Measurements from ENCODE around the gene WDFY4. TPM values are rescaled to one million over a fixed set of nuclear protein-coding genes. Genes with fewer than 3 reads are reported as not detected.

The WDFY4 gene
- total and polyA plus RNA-seq, 2 donors (not counting 3 experiments of a cell fraction or from before 2014, with no cell fraction given) = 10.1 to 10.2 TPM

DNA sequence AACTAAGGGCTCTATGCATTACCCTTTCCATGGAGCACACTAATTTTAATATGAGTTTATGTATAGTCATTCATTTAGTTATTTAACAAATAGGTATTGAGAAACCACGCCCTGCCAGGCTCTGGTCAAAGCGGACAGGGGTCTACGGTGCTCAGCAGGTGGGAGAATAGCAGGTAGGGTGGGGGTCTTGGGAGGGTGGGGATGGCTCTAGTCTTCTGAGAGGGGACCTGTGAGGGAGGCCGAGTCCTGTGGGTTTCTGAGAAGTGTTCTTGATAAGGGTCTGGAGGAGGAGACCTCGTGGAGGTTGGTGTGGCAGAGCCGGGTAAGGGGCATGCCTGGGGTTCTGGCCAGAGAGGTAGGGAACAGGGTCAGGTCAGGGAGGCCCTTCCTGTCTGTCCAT is 1.1 kb downstream of the WDFY4 start:
- no peaks in the 10 kb centered on the region for H3K36me3 ChIP-seq (ENCODE audit: control insufficient read depth in 2 of 2, extremely low read depth in 1 of 2, insufficient read depth in 2 of 2, low read length in 2 of 2)
- POLR2A ChIA-PET = no interaction called here
- H2AFZ ChIP-seq (ENCODE audit: low read depth, low read length) = no peak overlapping the region
- H3K27me3 ChIP-seq (ENCODE audit: control insufficient read depth in 2 of 2, insufficient read depth in 2 of 2, low read length in 2 of 2) = peaks cover 2 to 3% of the 10 kb centered on the region in 2 experiments
- intact Hi-C loops (cut with micrococcal nuclease) = no loop called here
- BruUV-seq (replicated peaks) = no TSS peak
- dilution Hi-C loops (cut with MboI; ENCODE audit: extremely low pct_ligation_motif_present, low sequenced_read_pairs) = no loop called here
- FAIRE-seq (no peak), DNase-seq (ENCODE audit: low read depth, low spot score) (no peak)
- H3K27ac ChIP-seq (ENCODE audit: insufficient read depth, low read depth, low read length) = no peak overlapping the region
- H4K20me1 ChIP-seq (replicated peaks; ENCODE audit: control insufficient read depth, extremely low read depth, insufficient read depth, low read length) = no peaks in the 10 kb centered on the region
- no peaks in the 10 kb centered on the region for H3K4me1 ChIP-seq (ENCODE audit: control insufficient read depth, extremely low read depth, insufficient read depth, low read length)
- no peak overlapping the region for H3K4me3 ChIP-seq (replicated peaks in 1 of 3; ENCODE audit: insufficient read depth in 1 of 3, low read depth in 1 of 3, low read length in 3 of 3)
- H3K4me2 ChIP-seq (ENCODE audit: insufficient read depth, low read length) = no peak overlapping the region
- no peak overlapping the region for H3K9ac ChIP-seq (replicated peaks; ENCODE audit: extremely low read depth, insufficient read depth, low read length)
- H3K79me2 ChIP-seq (ENCODE audit: control insufficient read depth, insufficient read depth, low read length) = no peaks in the 10 kb centered on the region
- H3K9me3 ChIP-seq (replicated peaks; ENCODE audit: control insufficient read depth, insufficient read depth, low read length) = no peaks in the 10 kb centered on the region
- H3K9me1 ChIP-seq (replicated peaks; ENCODE audit: control insufficient read depth, extremely low read depth, insufficient read depth, low read length) = no peaks in the 10 kb centered on the region
- TF ChIP-seq JUN (IDR thresholded peaks at IDR 0.05; ENCODE audit: borderline replicate concordance, insufficient read depth, insufficient read length, low read depth) (no peak), FOS (IDR thresholded peaks at IDR 0.05; ENCODE audit: borderline replicate concordance, insufficient read depth, low read length) (no peak), EZH2 (IDR thresholded peaks at IDR 0.05; ENCODE audit: borderline replicate concordance, low read depth, low read length, severe bottlenecking) (no peak), MYC (IDR thresholded peaks at IDR 0.05; ENCODE audit: low read depth, low read length) (no peak), GATA2 (IDR thresholded peaks at IDR 0.05; ENCODE audit: insufficient read depth, insufficient read length, low read depth, low read length) (no peak), POLR2A (IDR thresholded peaks at IDR 0.05; ENCODE audit: low read depth, low read length) (no peak), CTCF (IDR thresholded peaks at IDR 0.05; ENCODE audit: extremely low read depth in 1 of 2, insufficient read depth in 1 of 2, low read depth in 1 of 2, low read length in 2 of 2) (no peak), POLR2AphosphoS5 (IDR thresholded peaks at IDR 0.05; ENCODE audit: insufficient read depth, low read depth, low read length) (no peak)
- CTCF ChIA-PET = no interaction called here
